NOMO-1 treated with DMSO at 0.1 percent for 48 hours (cell line): Measurements from ENCODE around the gene RNASE4.
"Not testable (repeated sequence)": the region's sequence is repeated elsewhere in the genome, so short reads cannot be mapped to it uniquely, and the experiment has no call there.

Experiments used
- DNase-seq: peaks from one replicate; lab custom pipeline; 2025; ENCODE audit not compliant: unreplicated experiment; lab: John Stamatoyannopoulos, UW

RNASE4 gene, protein sequence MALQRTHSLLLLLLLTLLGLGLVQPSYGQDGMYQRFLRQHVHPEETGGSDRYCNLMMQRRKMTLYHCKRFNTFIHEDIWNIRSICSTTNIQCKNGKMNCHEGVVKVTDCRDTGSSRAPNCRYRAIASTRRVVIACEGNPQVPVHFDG

DNA sequence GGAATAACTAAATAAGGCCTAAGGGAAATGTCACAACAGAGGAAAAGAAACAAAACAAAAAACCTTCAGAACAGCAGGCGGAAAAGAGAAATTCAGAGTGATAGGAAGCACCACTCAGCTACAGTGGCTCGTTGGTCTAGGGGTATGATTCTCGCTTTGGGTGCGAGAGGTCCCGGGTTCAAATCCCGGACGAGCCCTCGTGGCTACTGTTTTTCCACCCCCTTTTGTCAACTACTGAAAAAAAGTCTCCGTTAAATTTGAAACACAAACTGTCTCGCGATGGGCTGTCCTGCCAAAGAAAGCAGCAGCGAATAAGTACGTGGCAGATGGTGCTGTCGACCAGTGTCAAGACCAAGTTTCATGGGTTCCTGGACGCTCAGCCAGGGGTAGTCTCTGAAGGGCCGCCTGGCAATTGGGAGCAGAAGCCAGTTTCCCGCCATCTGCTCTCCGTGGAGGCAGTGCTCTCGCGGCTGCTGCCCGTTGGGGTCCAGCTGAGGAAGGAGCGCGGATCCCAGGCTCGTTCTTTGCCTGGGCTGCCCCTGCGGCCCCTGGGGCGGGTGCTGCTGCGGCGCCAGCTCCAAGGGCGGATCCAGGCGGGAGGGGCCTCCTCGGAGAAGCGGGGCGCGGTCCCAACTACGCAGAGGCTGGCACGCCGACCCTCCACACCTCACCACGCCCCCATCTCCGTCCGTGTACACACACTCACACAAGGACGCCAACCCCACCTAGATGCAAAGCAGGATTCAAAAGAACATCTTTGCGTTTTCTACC lies at the start of gene RNASE4:
Gene RNASE4, plus strand, starts transcription at position 670 of the 771 bp plus-strand sequence. CDS start 14,812 bp downstream, outside the sequence.
- DNase-seq: peak; percentile 66

DNA sequence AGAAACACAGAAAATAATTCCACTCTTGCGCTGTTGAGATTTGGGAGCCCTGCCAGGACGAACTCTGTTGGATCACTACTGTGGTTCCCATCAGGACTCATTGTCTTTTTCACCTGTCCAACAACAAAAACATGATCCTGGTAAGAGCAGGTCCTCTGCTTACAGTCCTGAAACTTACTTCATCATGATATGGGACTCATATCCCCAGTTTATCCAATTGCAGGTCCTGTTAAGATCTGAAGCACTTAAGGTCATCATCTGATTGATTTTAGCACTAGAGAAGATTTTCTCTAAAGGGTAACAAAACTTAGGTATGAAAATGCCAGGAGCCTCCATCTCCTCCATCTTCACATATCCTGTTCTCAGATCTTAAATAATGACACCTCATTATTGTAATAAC lies 42.8 kb upstream of the RNASE4 start, which contains the start of gene OR6S1:
Gene OR6S1, minus strand, starts transcription at position 101 of the 400 bp plus-strand sequence. Its CDS starts 0 bp downstream, at position 101.
- DNase-seq: no peak

DNA sequence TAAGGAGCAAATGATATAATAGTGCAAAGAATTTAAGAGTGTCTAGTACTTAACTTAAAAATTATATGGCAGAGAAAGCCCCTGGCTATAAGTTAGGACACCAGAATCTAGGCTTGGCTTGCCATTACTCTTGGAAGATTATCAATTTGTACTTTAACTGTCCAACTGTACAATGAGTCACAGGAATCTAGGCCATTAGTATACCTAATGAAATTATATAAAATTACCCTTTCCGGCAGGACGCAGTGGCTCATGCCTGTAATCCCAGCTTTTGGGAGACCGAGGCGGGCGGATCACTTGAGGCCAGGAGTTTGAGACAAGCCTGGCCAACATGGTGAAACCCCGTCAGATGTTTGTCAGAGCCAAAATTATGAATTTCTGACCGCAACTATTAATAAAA lies 42.2 kb upstream of the RNASE4 start:
- DNase-seq: no peak

DNA sequence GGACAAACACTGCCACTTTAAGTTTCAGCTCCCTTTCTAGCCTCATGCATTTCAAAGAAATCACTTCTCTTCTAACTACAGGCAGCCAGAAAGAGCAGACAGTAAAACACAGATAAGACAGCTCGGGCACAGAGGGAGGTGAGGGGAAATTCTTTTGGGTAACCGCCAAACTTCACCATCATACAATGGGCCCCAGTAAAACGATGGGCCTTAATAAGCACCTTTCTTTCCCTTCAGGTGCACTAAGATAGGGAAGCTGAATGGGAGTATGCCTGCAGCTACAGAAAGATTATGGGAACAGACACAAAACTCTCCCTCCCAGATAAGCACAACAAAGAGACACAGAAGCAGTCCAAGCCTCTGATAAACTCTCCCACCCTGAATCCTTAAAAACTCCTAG lies 41.6 kb upstream of the RNASE4 start:
- not testable (repeated sequence) for DNase-seq

DNA sequence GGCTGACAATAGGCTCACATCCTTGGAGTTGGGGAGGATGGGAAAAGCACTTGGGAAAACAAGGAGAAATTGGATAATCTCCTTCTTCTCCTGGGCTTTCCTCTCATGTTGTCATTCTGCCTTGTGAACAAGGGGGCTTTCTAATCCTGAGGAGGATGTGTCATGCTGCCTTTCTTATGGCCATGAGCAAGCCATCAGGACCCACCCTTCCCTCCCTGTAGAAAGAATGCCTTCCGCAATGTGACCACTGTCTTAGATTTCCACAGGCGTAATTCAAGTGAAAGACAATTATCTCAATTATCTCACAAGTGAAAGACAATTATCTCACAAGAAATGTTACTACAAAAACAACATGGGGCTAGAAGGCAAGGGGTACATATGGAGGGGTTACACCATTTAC lies 39.8 kb upstream of the RNASE4 start:
- DNase-seq: no peak

DNA sequence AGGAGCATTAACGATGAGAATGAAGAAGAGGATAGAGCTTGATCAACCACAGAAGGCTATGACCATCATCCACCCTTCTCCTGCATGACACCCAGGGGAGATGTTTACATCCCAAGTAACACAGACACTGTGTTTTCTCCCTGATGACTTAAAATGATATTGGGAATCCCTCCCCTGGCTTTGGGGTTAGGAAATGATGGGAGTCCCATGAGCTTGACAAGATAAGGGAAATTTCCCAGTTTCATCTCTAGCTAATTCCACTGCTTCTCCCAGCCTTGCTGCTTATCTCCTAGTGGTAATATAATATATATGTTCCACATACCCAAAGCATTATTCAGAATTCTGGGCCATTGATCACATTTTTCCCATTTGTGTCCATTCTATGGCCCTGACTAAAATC lies 38.9 kb upstream of the RNASE4 start:
- DNase-seq: no peak

DNA sequence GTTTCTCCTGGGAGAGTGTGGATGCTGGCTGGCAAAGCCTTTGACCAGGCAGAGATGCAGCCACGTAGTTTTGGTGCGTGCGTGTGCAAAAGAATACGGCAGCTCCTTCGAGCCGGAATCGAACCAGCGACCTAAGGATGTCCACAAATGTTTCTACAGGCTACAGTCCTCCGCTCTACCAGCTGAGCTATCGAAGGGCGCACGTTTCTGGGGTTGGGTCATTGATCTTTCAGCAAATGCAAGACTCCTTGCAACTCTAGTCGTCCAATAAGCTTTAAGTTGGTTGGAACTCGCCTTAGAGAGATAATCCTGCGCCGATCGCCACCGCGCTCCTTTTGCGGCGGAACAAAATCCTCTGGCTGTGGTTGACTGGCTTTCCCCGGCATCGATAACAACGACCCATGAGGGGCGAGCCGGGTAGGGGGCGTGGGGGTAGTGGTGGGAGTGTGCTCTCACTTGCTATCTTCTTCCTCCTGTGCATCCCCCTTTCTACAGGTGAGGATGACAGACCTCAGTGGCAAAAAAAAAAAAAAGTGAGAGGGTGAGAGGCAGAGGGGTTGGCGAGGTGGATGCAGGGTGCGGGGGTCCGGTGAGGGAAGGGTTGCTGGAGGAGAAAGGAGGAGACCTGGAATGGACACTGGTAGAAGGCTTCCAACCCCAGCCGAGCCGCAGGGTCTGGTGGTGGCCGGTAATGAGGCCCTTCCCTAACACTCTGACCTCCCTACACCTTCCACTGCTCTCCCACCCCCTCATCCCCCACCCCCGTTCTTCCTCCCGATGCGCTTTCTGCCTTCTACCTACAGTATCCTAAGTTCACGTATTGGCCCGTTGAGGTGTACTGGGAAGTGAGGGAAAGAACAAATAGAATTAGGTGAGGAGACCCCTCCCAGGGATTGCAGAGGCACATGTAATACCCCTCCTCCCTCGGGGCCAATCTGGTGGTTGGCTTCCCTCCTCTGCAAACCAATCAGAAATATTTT lies 31.1 kb upstream of the RNASE4 start:
- peak; percentile 9 for DNase-seq

DNA sequence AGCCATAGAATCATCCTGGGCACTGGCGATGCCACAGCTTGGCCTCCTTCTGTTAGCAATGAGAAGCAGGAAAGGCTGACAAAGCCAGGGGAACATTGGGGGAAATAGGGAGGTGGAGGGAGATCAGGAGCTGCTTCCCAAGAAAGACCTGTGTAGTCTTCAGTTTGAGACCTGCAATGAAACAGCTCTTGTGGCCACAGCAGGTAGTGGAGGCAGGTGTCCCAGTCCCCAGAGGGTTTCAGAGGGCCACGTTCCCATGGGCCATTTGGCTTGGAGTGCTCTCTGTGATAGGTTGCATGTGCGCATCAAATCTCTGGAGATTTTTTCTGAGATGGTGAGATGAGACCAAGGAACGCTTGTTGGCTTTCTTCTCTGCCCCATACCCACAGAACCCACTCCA lies 28.5 kb upstream of the RNASE4 start:
- DNase-seq: no peak

DNA sequence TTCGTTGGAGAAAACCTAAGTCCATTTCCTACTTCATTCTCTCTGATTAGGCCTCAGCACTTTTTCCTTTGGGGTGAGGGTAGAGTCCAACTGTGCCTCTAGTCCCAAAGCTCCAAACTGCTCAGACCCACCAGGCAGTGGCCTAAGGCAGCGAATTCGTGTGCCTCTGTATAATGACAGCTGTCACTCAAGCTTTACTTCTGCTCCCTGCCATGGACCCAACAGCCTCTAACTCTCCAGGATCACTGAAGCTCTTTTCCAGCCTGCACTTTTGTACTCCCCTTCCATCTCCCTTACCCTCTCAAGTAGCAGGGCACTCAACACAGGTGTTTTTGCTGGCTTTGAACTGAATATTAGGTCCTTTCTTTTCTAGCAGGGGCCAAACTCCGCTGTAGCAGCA lies 28.1 kb upstream of the RNASE4 start:
- DNase-seq: no peak

DNA sequence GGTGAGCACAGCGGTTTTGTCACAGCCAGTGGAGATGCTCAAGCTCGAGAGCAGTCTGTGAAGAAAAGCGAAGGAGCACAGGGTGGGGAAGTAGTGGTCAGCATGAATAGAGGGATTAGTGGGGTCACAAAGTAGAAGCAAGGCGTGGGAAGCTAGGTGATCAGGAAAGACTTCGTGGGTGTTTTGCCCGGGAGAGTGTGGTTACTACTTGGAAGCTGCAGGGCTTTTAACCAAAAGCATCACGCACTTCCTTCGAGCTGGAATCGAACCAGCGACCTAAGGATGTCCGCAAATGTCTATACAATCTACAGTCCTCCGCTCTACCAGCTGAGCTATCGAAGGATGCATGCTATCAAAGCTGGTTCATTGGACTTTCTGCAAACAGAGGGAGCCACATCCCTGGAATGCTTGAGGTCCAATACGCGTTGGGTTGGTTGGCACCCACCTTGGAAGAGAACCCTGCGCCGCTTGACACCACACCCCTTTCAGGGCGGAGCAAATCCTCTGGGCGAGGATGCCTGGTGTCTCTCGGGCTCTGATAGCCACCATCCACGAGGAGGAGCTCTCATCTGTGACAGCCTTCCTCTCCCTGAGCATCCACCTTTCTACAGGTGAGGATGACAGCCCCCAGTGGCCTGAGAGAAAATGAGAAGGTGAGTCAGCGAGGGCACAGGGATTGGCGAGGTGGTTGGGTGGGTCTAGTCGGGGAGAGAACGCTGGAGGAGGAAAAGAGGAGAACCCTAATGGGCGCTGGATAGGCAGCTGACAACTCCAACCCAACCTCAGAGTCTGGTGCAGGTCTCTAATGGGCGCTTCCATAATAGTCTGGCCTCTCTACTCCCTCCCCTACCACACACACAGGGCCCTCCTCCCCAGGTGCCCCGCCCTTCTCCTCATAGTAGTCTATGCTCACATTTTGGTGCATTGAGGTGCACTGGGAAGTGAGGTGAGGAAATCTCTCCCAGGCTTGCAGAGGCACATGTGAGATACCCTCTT lies 26.8 kb upstream of the RNASE4 start:
- no peak for DNase-seq

DNA sequence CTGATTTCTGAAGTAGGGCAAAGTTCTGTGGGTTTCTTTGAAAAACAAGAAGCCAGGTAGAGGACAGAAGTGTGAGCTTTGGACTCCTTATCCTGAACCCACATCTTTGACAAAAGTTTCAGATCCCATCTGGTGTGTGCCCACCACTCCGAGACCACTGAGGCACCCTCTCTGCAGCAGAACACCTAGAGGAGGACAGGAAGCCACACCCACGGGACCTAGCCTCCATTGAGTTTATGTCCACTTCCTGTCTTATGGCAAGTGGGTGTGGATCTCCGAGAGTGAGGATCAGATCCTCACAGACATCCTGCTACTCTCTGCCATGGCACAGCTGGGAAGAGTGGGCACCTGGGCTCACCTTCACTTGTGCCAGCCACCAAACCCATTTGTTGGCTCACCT lies 26.1 kb upstream of the RNASE4 start:
- DNase-seq: no peak

DNA sequence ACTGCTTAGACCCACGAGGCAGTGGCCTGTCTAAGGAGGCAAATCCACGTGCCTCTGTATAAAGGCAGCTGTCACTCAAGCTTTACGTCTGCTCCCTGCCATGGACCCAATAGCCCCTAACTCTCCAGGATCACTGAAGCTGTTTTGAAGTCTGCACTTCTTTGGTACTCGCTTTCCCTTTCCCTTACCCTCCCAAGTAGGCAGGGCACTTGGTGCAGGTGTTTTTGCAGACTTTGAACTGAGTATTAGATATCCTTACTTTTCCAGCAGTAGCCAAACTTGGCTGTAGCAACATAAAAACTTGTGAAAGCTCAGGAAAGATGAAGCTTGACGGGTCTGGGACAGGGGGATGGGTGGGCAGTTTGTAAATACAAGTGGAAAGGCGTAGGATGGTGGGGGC lies 25.0 kb upstream of the RNASE4 start:
- DNase-seq: no peak

DNA sequence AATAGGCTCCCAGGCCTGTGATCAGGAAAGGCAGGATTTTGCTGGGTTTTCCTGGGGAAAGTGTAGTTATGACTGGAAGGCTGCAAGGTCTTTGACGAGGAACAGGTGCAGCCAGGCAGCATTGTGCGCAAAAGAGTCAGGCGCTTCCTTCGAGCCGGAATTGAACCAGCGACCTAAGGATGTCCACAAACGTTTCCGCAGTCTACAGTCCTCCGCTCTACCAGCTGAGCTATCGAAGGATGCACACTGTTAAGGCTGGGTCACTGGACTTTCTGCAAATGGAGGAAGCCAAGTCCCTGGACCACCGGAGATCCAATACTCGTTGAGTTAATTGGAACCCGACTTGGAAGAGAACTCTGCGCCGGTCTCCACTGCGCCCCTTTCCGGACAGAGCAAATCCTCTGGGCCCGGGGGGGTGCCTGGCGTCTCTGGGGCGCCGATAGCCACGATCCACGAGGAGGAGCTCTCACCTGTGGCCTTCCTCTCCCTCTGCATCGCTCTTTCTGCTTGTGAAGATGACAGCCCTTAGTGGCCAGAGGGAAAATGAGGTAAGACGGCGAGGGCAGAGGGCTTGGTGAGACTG lies 24.5 kb upstream of the RNASE4 start:
- DNase-seq: no peak

DNA sequence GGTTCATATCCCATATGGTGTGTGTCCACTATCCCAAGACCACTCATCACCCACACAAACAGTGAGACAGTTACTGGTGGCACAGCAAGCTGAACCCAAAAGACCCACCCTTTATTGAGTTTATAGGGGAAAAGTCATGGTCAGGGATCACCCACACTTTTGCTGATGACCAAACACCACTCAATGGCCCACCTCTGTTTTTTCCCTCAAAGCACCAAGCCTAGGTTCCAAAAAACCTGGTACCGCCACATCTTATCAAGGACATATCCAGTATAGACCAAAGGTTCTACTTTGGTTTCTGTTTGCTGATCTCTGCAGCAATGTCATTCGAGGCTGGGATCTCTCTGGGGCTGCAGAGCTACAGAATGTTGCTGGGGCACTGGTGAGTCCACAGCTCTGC lies 23.2 kb upstream of the RNASE4 start:
- no peak for DNase-seq

DNA sequence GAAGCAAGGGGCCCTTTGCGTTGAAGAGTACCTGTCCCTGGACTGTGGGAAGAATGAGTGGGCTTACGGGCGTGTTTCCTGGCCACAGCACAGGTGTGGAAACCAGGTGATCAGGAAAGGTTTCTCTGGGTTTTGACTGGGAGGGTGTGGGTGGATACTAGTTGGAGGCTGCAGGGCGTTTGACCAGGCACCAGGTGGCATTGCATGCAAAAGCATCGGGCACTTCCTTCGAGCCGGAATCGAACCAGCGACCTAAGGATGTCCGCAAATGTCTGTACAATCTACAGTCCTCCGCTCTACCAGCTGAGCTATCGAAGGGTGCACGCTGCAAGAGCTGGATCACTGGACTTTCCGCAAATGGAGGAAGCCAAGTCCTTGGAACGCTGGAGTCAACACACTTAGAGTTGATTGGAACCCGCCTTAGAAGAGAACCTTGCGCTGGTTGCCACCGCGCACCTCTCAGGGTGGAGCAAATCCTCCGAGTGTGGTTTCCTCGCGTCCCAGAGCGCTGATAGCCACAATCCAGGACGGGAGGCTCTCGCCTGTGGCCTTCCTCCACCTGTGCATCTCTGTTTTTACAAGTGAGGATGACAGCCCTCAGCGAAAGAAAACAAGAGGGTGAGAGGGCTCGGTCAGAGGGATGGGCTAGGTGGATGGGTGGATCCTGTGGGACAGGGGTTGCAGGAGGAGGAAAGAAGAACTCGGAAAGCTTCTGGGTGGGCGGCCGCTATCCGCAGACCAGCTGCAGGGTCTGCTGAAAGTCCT lies 21.2 kb upstream of the RNASE4 start:
- DNase-seq: peak; percentile 78

DNA sequence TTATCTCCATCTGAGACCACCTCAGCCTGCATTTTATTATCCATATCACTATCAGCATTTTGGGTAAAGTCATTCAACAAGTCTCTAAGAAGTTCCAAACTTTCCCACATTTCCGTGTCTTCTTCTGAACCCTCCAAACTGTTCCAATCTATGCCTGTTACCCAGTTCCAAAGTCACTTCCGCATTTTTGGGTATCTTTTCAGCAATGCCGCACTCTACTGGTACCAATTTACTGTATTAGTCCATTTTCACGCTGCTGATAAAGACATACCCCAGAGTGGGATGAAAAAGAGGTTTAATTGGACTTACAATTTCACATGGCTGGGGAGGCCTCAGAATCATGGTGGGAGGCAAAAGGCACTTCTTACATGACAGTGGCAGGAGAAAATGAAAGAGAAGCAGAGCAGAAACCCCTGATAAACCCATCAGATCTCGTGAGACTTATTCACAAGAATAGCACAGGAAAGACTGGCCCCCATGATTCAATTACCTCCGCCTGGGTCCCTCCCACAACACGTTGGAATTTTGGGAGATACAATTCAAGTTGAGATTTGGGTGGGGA lies 17.9 kb upstream of the RNASE4 start:
- not testable (repeated sequence) for DNase-seq

DNA sequence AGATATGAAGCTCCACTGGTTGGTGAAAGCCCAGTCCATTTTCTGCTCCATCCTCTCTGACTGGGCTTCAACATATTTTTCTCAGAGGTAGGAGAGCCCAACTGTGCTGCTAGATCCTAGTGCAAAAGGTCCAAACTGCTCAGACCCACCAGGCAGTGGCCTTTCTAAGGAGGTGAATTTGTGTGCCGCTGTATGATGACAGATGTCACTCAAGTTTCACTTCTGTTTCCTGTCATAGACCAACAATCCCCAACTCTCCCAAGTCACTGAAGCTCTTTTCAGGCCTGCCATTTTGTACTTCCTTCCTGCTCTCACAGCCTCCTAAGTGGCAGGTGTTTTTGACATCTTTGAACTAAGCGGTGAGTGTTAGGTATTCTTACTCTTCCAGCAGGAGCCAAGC lies 16.4 kb upstream of the RNASE4 start:
- peak; percentile 3 for DNase-seq

DNA sequence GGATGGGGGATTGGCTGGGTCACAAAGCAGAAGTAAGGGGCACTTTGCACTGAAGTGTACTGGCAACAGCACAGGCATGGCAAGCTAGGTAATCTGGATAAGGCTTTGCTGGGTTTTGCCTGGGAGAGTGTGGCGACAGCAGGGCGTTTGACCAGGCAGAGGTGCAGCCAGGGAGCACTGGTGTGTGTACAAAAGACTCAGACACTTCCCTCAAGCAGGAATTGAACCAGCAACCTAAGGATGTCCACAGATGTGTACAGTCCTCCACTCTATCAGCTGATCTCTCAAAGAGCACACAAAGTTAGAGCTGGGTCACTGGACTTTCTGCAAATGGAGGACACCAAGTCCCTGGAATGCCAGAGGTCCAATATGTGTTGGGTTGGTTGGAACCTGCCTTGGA lies 15.4 kb upstream of the RNASE4 start:
- no peak for DNase-seq
